WTC11 (cell line): Measurements from ENCODE around the gene LBX1. TPM values are rescaled to one million over a fixed set of nuclear protein-coding genes. Genes with fewer than 3 reads are reported as not detected.

Experiments
- ATAC-seq: fragments of 200-7000 bp; cut with Tn5 transposase; 2 replicates; pipeline ENCODE4 v1.10.0; 2021; ENCODE audit warnings: mild to moderate bottlenecking, moderate library complexity
- CTCF ChIA-PET: fragments of 300-600 bp; sonication (Branson Sonifier 250); formaldehyde crosslinking; loops from one replicate; lab custom pipeline; 2021; ENCODE audit warnings: antibody characterized with exemption; lab: Charles Lee
- POLR2A ChIA-PET: fragments of 350-600 bp; sonication (Branson Sonifier 250); formaldehyde crosslinking; loops from one replicate; lab custom pipeline; 2021; ENCODE audit warnings: antibody characterized with exemption; lab: Charles Lee
- DNase-seq: peaks from one replicate; pipeline ENCODE4 v3.0.0; 2021; ENCODE audit warnings: low spot score
- H3K27ac Mint-ChIP-seq: 2 replicates; pipeline ENCODE4 v1.8.0; 2021; ENCODE audit warnings: mixed read lengths
- H3K27me3 Mint-ChIP-seq: 2 replicates; pipeline ENCODE4 v1.8.0; 2021; ENCODE audit warnings: low read depth, mild to moderate bottlenecking, moderate library complexity, mixed read lengths
- H3K36me3 Mint-ChIP-seq: 2 replicates; pipeline ENCODE4 v1.8.0; 2021; ENCODE audit warnings: mixed read lengths
- H3K4me1 Mint-ChIP-seq: 2 replicates; pipeline ENCODE4 v1.8.0; 2022; ENCODE audit warnings: mixed read lengths
- H3K4me3 Mint-ChIP-seq: 2 replicates; pipeline ENCODE4 v1.8.0; 2021; ENCODE audit warnings: mild to moderate bottlenecking, moderate library complexity, mixed read lengths
- H3K9me3 Mint-ChIP-seq: 2 replicates; pipeline ENCODE4 v1.8.0; 2021; ENCODE audit warnings: mixed read lengths
- ARID4B ChIP-seq: sonication (generic); formaldehyde crosslinking; IDR thresholded peaks from 2 replicates; pipeline ENCODE4 v1.8.0; 2023; ENCODE audit warnings: missing genetic modification reagents, mild to moderate bottlenecking, borderline replicate concordance
- CTCF ChIP-seq: fragments of 200-600 bp; IDR thresholded peaks from 2 replicates; pipeline ENCODE4 v1.8.0; 2022; ENCODE audit warnings: antibody characterized with exemption
- FOXK1 ChIP-seq: sonication (generic); formaldehyde crosslinking; IDR thresholded peaks from 2 replicates; pipeline ENCODE4 v1.8.0; 2022; ENCODE audit warnings: mild to moderate bottlenecking, moderate library complexity, missing genetic modification reagents
- HMGXB4 ChIP-seq: sonication (generic); formaldehyde crosslinking; IDR thresholded peaks from 2 replicates; pipeline ENCODE4 v1.8.1; 2023; ENCODE audit warnings: mild to moderate bottlenecking, moderate library complexity, missing genetic modification reagents
- NFYB ChIP-seq: sonication (generic); formaldehyde crosslinking; conservative IDR thresholded peaks from 2 replicates; pipeline ENCODE4 v1.8.0; 2022; ENCODE audit warnings: low read depth, missing genetic modification reagents
- ZBTB43 ChIP-seq: sonication (generic); formaldehyde crosslinking; IDR thresholded peaks from 2 replicates; pipeline ENCODE4 v1.8.1; 2023; ENCODE audit warnings: mild to moderate bottlenecking, missing genetic modification reagents
- ZNF263 ChIP-seq: sonication (generic); formaldehyde crosslinking; IDR thresholded peaks from 2 replicates; pipeline ENCODE4 v1.8.1; 2022; ENCODE audit warnings: low read depth, mild to moderate bottlenecking, moderate library complexity, missing genetic modification reagents
- ZNF416 ChIP-seq: fragments of 250-450 bp; sonication (Bioruptor Pico); IDR thresholded peaks from 2 replicates; pipeline ENCODE4 v1.9.0; 2021; ENCODE audit warnings: mild to moderate bottlenecking, inconsistent platforms
- ZNF425 ChIP-seq: fragments of 250-450 bp; sonication (Bioruptor Pico); conservative IDR thresholded peaks from 2 replicates; pipeline ENCODE4 v1.9.0; 2021; ENCODE audit warnings: mild to moderate bottlenecking
- total RNA-seq: library from RNA; stranded (reverse); gene quantifications from 3 replicates; pipeline ENCODE4 v1.2.3, GENCODE V29; 2021
- TF ChIP-seq, protein P1 (sequence below): sonication (generic); formaldehyde crosslinking; IDR thresholded peaks from 2 replicates; pipeline ENCODE4 v1.8.0; 2022; ENCODE audit warnings: mild to moderate bottlenecking, missing genetic modification reagents
- TF ChIP-seq, protein P2 (sequence below): sonication (generic); formaldehyde crosslinking; IDR thresholded peaks from 2 replicates; pipeline ENCODE4 v1.8.1; 2022; ENCODE audit warnings: mild to moderate bottlenecking, moderate library complexity, missing genetic modification reagents
- TF ChIP-seq, protein P3 (sequence below): sonication (generic); formaldehyde crosslinking; IDR thresholded peaks from 2 replicates; pipeline ENCODE4 v1.8.0; 2022; ENCODE audit warnings: mild to moderate bottlenecking, missing genetic modification reagents

LBX1 gene
- total RNA-seq, 1 experiment from 2014 or later: not detected

DNA sequence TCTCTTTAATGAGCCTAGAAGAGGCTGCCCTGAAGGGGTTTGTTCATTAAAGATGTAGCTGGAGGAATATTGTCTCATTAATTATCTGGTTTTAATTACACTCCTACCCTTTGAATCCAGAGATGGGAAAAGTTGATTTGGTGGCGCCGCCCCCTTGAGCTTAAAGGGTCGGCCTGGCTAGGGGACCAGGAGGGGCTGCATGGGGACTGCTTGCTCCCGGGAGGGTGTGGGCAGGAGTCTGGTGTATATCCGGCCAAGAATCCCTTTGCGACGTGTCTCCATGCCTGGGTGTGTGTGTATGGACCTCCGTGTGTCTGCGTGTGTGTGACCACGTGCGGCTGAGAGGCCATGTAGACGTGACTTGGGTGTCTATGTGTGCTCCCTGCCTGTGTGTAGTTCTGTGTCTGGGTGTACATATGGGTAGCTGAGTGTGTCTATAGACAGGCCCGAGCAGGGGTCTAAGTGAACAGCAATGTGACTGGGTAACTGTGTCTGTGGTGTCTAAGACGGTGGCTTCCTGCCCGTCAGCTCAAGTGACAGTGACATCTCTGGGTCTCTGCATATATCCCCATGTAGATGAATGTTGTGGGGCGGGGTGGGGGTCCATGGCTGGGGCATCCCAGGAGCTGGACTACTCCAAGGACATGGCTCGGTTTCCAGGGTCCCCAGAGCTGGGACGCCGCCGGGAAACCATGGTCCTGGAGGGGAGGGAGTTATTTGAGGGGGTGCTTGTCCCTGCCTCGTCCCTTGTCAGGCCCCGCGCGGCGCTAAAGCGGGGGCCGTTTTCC lies 10.7 kb downstream of the LBX1 start (continued):
- no peak for TF ChIP-seq CTCF

DNA sequence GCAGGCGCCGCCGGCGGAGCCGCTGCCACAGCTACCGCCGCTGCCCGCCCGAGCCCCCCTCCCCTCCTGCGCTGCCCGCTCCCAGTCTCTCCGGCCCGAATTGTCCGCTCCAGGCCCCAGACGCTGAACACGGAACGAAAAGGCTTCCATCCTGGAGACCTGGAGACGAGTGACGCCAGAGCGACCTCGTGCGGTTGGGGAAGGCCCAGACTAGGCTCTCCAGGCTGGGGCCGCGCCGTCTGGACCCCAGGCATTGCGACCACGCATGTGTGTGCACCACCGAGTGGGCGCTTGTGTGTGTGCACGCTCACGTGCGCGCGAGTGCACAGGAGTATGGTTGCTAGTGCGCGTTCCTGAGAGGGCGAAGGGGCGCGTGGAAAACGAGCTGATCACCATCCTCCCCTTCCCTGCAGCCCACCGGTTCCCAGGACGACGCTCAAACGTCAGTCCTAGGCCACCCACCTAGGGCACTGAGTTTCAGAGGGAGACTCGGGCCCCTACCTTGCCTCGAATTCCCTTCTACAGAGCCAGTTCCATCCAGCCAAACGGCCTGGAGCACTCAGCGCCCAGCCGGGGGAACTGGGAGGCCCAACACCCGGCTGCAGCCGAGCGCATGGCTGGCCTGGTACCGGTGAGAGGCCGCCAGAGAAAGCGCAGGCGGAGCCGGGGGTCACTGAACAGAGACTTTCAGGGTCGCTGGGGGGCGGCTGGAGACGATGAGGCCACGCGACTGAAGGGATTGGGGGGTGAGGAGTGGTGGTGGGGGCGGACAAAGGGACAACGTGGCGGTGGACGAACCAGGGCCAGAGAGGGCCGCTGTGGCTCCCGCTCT lies 11.6 kb downstream of the LBX1 start:
- peak overlapping the region; percentile 59 for H3K4me3 Mint-ChIP-seq
- DNase-seq (peak; percentile 89), ATAC-seq (peak; percentile 67)
- TF ChIP-seq FOXK1 (CRISPR knock-in tag) (no peak), ZNF416 (no peak), HMGXB4 (CRISPR knock-in tag) (peak; percentile 74; the same call in 1 of the 2 replicates), ARID4B (CRISPR knock-in tag) (0 out of 2 replicates have a peak, but pooled peaks have one; percentile 32), ZNF425 (CRISPR knock-in tag) (no peak), ZNF263 (CRISPR knock-in tag) (peak; percentile 65; the same call in 1 of the 2 replicates), NFYB (CRISPR knock-in tag) (no peak), ZBTB43 (CRISPR knock-in tag) (0 out of 2 replicates have a peak, but pooled peaks have one; percentile 48)
- TF ChIP-seq, protein P1, sequence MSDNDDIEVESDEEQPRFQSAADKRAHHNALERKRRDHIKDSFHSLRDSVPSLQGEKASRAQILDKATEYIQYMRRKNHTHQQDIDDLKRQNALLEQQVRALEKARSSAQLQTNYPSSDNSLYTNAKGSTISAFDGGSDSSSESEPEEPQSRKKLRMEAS (CRISPR knock-in tag): peak; percentile 62; the same call in 1 of the 2 replicates
- TF ChIP-seq, protein P2, sequence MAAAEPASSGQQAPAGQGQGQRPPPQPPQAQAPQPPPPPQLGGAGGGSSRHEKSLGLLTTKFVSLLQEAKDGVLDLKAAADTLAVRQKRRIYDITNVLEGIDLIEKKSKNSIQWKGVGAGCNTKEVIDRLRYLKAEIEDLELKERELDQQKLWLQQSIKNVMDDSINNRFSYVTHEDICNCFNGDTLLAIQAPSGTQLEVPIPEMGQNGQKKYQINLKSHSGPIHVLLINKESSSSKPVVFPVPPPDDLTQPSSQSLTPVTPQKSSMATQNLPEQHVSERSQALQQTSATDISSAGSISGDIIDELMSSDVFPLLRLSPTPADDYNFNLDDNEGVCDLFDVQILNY: no peak
- TF ChIP-seq, protein P3, sequence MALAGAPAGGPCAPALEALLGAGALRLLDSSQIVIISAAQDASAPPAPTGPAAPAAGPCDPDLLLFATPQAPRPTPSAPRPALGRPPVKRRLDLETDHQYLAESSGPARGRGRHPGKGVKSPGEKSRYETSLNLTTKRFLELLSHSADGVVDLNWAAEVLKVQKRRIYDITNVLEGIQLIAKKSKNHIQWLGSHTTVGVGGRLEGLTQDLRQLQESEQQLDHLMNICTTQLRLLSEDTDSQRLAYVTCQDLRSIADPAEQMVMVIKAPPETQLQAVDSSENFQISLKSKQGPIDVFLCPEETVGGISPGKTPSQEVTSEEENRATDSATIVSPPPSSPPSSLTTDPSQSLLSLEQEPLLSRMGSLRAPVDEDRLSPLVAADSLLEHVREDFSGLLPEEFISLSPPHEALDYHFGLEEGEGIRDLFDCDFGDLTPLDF (CRISPR knock-in tag): no peak
- no peaks in the 10 kb centered on the region for H3K9me3 Mint-ChIP-seq
- no peaks in the 10 kb centered on the region for H3K36me3 Mint-ChIP-seq
- ChIA-PET POLR2A (no interaction called here), CTCF (interaction anchor here (0.6 to 7.2 kb wide), 10 partner anchors 9 to 352 kb away, joined by 3 to 203 read pairs (median 4); no protein-coding TSS in a partner anchor)
- H3K27me3 Mint-ChIP-seq: peaks cover 99% of the 10 kb centered on the region
- no peak overlapping the region for H3K27ac Mint-ChIP-seq
- H3K4me1 Mint-ChIP-seq: peaks cover 46% of the 10 kb centered on the region
